Stimulated activated naive CD4-positive, alpha-beta T cell treated with Interleukin-2 at 50 U/mL for 16 hours (primary cell): ENCODE data around the gene MAP1S.

Source experiments
- DNase-seq: peaks from one replicate; lab custom pipeline; 2025; lab: John Stamatoyannopoulos, UW

The MAP1S gene

DNA sequence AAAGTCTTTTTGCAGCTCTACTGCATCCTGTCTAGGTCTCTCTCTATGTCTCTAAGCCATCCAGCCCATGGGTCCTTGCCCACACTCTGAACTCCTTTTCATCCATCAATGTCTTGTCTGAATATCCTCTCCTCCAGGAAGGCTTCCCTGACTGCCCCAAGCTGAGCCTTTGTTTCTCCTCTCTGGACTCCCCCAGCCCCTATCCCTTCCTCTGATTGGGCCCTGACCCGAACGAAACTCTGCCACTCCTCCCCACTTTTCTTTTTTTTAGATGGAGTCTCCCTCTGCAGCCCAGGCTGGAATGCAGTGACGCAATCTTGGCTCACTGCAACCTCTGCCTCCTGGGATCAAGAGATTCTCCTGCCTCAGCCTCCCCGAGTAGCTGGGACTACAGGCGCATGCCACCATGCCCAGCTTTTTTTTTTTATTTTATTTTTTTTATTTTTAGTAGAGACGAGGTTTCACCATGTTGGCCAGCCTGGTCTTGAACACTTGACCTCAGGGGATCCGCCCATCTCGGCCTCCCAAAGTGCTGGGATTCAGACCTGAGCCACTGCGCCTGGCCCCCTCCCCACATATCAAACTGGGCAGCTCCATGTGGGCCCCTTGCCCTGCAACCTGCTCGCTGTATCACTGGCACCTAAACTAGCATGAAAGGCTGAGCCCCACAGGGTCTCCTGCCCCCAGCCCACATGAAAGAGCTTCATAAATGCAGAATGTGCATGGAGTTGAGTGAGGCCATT, 30.3 kb upstream of the MAP1S start:
- DNase-seq = no peak

DNA sequence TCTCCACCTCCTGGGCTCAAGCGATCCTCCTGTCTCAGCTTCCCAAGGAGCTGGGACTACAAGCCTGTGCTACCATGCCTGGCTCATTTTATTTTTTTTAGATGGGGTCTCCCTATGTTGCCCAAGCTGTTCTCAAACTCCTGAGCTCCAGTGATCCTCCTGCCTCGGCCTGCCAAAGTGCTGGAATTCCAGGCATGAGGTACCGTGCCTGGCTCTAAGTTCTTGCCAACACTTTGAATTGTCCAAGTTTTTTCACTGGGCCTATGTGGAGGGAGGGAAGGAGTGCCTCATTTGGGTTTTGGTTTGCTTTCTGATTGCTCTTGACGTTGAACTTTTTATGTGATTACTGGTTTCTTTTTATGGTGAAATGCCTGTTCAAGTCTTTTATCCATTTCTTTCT, 26.7 kb upstream of the MAP1S start:
- DNase-seq = no peak

DNA sequence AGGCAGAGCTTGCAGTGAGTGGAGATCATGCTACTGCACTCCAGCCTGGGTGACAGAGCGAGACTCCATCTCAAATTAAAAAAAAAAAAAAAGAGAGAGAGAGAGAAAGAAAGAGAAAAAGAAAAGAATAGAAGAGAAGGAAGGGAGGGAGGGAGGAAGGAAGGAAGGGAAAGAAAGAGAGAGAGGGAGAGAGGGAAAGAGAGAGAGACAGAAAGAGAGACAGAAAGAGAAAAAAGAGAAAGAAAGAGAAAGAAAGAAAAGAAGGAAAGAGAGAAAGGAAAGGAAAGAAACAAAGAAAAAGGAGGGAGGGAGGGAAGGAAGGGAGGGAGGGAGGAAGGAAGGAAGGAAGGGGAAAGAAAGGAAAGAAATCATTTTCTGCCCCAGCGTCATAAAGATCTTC, 24.1 kb upstream of the MAP1S start:
- no peak for DNase-seq

DNA sequence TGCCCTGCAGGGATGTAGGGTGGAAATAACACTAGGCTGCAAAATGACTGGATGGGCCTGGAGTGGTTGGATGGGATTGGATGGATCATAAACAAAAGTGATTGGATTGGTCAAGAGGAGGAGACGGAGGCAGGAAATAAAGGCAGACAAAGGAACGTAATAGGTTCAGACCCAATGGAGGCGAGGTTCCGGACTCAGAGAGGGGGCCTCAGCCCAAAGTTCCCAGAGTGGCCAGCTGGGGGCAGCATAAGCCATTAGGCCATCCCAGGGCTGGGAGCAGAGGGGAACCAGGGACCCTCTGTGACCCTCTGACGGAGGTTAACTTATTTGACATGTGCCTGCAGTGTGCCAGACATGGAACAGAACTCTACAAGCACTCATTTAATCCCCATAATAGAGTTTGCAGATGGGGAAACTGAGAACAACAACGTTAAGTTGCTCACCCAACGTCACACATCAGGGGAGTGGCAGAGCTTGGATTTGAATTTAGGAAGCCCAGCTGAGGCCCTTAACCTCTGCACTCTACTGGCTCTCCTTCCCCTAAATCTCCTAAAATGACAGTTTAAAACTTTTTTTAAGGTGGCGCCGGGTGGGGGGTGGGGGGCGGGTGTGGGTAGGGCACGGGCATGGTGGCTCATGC, 15.3 kb upstream of the MAP1S start:
- DNase-seq = peak; percentile 65

DNA sequence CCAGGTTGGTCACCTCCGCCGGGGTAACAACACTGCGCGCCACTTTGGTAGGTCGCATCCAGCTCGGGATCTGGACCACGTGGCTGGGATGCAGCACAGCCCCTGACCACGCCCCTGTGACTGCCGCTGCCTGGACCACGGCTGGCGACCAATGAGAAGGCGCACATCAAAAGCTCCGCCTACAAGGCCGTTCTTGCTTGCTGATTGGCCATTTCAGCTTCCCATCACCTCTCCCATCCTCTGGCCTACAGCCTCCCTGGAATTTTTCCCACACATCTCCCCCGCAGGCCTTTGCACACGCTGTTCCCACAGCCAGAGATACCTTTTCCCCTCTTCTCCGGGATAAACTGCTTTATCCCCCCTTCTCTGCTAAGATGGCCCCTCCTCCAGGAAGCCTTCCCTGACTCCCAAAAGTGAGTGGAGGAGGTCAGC, 12.5 kb upstream of the MAP1S start:
- no peak for DNase-seq

DNA sequence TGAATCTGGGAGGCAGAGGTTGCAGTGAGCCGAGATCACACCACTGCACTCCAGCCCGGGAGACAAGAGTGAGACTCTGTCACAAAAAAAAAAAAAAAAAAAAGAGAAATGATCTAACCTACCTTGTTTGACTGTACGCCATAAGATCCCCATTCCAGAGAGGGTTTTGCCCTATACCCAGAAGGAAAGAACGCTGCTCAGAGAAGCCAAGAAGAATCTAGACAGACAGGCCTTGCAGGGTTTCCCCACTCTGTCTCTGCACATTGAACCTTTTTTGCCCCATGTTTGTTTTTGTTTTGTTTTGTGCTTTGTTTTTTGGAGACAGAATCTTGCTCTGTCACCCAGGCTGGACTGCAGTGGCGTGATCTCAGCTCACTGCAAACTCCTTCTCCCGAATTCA, 7.4 kb upstream of the MAP1S start:
- DNase-seq = no peak

DNA sequence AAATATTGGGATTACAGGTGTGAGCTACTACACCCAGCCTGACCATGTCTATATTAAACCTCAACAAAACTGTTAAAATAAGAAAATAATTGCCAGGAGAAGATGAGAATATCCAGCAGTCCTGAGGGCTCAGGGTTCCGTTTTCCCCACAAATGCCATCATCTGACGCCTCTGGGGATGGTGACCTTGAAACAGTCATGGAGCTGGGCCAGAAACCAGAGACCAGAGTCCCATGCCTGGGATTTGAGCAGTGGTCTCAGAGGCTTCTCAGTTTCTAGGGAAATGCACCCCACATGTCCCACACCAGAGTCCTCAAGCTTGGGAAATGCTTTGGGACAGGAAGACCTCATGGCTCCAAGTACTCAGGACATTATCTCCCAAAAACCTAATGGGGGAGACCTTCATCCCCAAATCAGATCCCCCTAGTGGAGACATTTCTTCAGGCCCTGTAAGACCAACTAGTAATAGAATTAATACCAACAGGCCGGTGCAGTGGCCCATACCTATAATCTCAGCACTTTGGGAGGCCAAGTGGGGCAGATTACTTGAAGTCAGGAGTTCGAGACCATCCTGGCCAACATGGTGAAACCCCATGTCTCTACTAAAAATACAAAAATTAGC, 2.9 kb upstream of the MAP1S start:
- no peak for DNase-seq

DNA sequence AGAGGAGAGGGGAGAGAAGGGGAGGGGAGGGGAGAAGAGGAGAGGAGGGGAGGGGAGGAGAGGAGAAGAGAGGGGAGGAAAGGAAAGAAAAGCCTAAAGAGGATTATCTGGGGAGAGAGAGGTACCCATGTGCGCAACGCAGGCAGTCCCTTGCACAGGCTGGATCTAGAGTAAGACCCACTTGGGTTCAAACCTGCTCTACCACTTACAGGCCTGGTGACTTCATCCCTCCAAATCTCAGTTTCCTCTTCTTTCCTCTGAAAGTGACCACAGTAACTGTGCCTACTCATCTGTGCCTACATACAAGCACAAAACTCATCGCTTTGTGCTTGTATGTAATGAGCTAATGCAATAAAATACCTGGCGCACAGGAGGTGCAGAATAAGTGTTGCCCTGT, 732 bp upstream of the MAP1S start:
- DNase-seq = no peak

DNA sequence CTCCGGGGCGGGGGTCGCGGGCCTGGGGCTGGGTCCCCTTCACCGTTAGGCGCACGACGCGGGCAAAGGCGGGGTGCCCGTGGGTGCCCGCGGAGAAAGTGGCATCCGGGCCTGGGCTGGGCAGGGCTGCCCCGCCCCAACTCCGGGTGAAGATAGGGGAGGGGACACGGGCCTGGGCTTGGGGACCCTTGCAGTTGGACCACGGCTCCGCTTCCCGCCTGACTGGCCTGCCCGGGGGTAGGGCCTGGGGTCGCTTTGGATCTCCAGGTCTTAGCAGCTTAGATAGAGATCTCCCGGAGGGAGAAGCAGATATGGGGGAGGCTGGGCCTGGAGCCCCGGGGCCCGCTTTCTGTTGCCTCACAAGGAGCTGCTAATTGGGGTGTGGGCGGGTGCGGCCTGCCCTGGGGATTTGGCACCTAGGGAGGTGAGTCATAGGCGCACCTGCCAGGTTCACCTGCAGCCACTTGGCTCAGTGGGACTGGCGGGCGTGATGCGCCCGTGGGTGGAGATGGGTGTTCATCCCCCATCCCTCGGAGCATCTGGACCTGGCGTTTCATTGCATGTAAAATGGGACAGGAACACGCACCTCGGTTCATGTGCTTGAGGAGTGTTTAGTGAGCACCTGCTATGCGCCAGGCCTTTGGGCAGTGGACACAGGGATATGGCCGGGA, 585 bp downstream of the MAP1S start:
- DNase-seq = peak; percentile 30

DNA sequence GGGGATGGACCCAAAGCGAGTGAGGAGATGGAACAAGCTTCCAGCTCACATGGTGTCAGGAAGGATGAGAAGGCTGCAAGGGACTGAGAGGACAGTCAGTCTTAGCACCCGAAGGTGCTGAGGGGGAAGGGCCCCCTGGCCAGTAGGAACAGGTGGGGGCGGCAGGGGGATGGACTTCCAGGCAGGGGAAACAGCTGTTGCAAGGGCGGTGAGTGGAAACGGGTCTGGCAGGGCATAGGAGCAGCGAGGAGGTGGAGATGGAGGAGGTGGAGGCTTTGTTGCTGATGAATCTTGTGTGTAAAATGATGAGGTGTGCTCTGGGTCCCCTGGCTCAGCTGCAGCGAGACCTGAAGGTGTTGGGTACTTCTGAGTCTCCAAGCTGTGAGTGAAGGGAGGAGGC, 1.2 kb downstream of the MAP1S start:
- DNase-seq = no peak

DNA sequence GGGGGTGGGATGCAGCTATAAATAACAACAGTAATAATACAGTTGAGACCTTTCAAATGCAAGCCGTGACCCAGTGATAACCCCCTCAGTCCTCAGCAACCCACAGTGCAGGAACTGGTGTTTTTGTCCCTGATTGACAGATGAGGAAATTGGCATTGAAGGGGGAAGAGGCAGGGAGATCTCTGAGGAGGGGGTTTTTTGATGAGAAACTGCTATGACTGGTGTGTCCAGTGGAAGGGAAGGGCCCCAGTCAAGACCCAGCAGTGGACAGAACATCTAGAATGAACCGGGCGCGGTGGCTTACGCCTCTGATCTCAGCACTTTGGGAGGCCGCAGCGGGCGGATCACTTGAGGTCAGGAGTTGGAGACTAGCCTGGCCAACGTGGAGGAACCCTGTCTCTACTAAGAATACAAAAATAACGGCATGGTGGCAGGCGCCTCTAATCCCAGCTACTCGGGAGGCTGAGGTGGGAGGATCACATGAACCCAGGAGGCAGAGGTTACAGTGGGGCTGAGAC, 1.9 kb downstream of the MAP1S start:
- no peak for DNase-seq

DNA sequence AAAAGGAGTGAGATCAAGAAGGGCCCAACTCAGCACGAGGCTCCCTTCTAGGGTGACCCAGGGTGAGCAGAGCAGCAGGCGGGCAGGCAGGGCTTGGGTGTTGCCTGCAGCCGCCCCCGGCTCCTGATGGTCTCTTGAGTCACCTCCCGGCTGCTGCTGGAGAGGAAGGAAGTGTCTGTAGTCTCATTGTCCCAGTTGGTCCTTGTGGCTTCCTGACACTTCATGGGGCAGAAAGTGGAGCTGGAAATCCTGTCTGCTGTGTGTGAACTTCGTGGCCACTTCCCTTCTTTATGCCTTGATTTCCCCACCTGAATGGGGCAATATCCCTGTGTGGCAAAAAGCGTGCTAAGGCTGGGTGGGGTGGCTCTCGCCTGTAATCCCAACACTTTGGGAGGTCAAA, 2.5 kb downstream of the MAP1S start:
- DNase-seq = no peak

DNA sequence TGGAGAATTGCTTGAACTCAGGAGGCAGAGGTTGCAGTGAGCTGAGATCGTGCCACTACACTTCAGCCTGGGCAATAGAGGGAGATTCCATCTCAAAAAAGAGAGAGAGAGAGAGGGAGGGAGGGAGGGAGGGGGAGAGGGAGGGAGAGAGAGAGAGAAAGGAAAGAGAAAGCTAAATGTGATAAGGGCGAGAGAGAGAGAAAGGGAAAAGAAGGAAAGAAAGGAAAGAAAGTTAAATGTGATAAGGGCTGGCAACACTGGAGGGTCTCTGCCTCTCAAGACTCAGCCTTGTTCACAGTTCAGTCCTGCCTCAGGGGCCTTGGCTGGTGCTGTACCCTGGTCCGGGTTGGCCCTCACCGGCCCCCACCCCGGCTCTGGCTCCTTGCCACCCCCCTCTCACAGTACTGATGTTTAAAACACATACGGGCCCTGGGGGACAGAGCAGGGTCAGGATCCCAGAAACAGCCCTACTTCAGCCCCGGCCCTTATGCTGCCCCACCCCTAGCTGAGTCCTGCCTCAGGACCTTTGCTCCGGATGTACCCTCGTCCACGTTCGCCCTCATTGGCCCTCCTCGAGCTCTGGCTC, 3.5 kb downstream of the MAP1S start:
- DNase-seq = no peak

DNA sequence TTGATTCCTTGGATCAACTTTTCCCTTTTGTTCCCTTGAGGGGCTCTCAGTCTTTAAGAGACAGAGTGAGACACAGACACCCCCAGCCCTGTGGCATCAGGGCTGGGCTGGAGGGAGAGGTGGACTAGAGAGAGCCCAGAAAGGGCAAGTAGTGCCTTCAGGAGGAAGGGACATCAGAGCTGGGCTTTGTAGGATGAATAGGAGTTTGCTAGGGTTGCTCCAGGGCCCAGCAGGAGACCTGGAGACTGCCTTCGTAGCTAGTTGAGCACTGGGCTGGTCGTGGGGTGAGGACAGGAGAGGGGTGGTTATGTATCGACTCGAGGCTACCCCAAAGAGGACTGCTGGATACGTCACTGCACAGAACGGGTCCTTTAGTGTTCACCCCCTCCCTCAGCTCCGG, 5.4 kb downstream of the MAP1S start:
- DNase-seq = no peak

DNA sequence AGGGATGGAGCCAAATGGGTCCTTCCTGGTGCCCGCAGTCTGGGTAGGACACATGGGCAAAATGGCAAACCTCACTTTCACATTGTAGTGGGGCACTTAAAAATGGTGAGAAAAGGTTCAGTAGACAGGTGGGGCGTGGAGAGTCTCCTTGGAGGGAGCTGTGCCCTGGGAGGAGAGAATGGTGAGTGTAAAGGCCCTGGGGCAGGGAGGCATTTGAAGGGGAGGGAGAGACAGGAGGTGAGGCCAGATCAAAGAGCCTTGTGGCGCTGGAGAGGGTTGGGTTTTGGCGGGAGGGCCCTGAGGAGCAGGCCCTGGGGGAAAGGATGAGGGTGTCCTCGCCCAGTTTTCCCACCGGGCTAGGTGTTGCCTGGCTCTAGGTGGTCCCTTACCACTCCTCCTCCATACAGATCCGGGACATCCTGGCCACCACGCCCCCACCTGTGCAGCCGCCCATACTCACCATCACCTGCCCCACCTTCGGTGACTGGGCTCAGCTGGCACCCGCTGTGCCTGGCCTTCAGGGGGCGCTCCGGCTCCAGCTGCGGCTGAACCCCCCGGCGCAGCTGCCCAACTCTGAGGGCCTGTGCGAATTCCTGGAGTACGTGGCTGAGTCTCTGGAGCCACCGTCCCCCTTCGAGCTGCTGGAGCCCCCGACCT, 6.3 kb downstream of the MAP1S start:
- DNase-seq = no peak

DNA sequence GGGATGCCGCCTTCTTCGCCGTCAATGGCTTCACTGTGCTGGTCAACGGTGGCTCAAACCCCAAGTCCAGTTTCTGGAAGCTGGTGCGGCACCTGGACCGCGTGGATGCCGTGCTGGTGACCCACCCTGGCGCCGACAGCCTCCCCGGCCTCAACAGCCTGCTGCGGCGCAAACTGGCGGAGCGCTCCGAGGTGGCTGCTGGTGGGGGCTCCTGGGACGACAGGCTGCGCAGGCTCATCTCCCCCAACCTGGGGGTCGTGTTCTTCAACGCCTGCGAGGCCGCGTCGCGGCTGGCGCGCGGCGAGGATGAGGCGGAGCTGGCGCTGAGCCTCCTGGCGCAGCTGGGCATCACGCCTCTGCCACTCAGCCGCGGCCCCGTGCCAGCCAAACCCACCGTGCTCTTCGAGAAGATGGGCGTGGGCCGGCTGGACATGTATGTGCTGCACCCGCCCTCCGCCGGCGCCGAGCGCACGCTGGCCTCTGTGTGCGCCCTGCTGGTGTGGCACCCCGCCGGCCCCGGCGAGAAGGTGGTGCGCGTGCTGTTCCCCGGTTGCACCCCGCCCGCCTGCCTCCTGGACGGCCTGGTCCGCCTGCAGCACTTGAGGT, 7.0 kb downstream of the MAP1S start:
- DNase-seq = no peak

DNA sequence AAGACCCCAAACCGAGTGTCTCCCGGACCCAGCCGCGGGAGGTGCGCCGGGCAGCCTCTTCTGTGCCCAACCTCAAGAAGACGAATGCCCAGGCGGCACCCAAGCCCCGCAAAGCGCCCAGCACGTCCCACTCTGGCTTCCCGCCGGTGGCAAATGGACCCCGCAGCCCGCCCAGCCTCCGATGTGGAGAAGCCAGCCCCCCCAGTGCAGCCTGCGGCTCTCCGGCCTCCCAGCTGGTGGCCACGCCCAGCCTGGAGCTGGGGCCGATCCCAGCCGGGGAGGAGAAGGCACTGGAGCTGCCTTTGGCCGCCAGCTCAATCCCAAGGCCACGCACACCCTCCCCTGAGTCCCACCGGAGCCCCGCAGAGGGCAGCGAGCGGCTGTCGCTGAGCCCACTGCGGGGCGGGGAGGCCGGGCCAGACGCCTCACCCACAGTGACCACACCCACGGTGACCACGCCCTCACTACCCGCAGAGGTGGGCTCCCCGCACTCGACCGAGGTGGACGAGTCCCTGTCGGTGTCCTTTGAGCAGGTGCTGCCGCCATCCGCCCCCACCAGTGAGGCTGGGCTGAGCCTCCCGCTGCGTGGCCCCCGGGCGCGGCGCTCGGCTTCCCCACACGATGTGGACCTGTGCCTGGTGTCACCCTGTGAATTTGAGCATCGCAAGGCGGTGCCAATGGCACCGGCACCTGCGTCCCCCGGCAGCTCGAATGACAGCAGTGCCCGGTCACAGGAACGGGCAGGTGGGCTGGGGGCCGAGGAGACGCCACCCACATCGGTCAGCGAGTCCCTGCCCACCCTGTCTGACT, 7.9 kb downstream of the MAP1S start:
- DNase-seq = no peak

DNA sequence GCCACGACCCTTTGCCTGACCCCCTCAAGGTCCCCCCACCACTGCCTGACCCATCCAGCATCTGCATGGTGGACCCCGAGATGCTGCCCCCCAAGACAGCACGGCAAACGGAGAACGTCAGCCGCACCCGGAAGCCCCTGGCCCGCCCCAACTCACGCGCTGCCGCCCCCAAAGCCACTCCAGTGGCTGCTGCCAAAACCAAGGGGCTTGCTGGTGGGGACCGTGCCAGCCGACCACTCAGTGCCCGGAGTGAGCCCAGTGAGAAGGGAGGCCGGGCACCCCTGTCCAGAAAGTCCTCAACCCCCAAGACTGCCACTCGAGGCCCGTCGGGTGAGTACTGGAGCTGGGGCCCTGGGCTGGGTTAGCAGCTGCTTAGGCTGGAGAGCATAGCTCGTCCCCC, 8.6 kb downstream of the MAP1S start:
- no peak for DNase-seq

DNA sequence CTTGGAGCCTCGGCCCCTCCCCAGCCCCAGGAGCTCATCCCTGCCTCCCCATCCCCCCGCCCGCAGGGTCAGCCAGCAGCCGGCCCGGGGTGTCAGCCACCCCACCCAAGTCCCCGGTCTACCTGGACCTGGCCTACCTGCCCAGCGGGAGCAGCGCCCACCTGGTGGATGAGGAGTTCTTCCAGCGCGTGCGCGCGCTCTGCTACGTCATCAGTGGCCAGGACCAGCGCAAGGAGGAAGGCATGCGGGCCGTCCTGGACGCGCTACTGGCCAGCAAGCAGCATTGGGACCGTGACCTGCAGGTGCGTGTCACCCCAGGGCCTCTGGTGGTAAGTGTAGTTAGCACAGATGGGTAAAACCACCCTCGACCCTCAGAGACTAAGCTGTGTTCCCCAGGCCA, 13.8 kb downstream of the MAP1S start:
- no peak for DNase-seq

DNA sequence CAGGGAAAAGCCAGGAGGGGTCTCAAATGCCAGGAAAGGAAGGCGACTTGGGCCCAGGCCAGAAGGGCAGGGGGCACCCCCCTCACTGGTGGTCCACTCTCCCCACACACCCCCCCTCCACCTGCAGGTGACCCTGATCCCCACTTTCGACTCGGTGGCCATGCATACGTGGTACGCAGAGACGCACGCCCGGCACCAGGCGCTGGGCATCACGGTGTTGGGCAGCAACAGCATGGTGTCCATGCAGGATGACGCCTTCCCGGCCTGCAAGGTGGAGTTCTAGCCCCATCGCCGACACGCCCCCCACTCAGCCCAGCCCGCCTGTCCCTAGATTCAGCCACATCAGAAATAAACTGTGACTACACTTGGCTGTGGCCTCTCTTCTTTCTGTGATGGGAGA, 14.9 kb downstream of the MAP1S start:
- no peak for DNase-seq

DNA sequence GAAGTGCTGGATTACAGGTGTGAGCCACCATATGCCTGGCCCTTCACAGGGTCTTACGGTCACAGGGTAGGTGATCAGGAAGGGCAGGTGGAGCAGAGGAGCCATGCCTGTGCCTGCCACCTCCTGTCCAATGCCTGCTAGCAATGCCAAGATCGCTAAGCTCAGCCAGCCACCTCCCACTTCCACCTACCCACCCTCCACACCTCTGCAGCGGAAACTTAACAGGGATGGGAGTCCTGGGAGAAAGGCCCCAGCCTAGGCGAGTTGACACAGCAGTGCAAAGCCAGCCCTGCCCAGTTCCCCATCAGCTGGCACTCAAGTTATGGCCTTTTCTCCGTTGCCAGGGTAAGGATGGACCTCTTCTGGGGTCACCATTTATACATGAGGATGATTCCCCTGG, 16.1 kb downstream of the MAP1S start:
- DNase-seq = no peak
